NT2/D1 (cell line): ENCODE data around the gene ADAMTSL2.

ENCODE experiments used
- SUZ12 ChIP-seq: IDR thresholded peaks from 2 replicates; pipeline ENCODE4 v1.6.1; 2011; ENCODE audit not compliant: insufficient read length, insufficient read depth; ENCODE audit errors: extremely low read depth
- YY1 ChIP-seq: IDR thresholded peaks from 2 replicates; pipeline ENCODE4 v1.6.1; 2011; ENCODE audit not compliant: insufficient read length, insufficient read depth
- ZNF274 ChIP-seq: IDR thresholded peaks from 2 replicates; pipeline ENCODE4 v1.6.1; 2011; ENCODE audit warnings: mild to moderate bottlenecking, low read depth, low read length

DNA sequence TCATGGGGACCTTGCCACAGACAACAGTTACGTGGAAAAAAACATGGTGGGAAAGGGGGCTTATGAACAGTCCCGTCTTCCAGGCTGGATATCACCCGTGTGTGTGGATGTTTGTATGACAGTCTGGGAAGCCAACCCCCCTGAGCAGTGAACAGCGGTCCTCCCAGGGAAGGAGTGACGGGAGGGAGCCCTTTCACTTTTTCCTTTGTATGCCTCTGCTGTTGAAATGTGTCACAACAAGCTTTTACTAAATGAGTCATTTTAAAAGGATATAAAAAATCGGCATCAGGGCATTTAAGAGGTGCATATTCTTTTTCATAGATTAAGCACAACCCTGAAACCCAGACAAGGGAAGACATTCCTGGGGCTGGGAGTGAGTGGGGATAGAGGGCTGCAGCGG is 14.8 kb upstream of the ADAMTSL2 start:
- TF ChIP-seq ZNF274 (no peak), SUZ12 (no peak), YY1 (no peak)
